A673 (cell line): Measurements from ENCODE around the gene GULP1.

Experiments
- EZH2 ChIP-seq: fragments of 200-600 bp; sonication (generic); IDR thresholded peaks from 2 replicates; pipeline ENCODE4 v1.6.1; 2017; ENCODE audit warnings: borderline replicate concordance, low read depth, mild to moderate bottlenecking, mixed read lengths, antibody characterized with exemption, low read length; ENCODE audit not compliant: poor library complexity, severe bottlenecking
- TF ChIP-seq, protein P1 (sequence below): fragments of 300-800, 200-600 bp; sonication (generic); conservative IDR thresholded peaks from 2 replicates; pipeline ENCODE4 v1.5.1; 2017; ENCODE audit warnings: low read depth, mild to moderate bottlenecking, antibody characterized with exemption, low read length, moderate library complexity, mixed read lengths

DNA sequence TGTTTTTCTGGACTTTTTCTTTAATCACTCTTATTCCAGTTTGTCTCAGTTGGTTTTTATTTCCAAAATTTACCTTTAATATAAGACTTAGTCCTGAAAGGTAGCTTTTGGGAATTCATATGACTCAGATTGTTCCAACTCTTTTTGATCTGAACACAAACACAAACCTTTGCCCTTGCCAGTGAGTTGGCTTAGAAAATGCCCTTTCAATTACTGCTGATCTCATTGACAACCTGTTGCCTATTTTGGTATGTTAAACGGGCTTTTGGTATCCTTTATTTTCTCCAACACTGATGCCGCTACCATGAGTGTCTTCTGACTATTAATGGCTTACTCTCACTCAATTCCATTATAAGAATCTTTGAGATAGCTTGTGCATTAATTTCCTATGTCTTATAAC, 143.4 kb downstream of the GULP1 start:
- TF ChIP-seq, protein P1, sequence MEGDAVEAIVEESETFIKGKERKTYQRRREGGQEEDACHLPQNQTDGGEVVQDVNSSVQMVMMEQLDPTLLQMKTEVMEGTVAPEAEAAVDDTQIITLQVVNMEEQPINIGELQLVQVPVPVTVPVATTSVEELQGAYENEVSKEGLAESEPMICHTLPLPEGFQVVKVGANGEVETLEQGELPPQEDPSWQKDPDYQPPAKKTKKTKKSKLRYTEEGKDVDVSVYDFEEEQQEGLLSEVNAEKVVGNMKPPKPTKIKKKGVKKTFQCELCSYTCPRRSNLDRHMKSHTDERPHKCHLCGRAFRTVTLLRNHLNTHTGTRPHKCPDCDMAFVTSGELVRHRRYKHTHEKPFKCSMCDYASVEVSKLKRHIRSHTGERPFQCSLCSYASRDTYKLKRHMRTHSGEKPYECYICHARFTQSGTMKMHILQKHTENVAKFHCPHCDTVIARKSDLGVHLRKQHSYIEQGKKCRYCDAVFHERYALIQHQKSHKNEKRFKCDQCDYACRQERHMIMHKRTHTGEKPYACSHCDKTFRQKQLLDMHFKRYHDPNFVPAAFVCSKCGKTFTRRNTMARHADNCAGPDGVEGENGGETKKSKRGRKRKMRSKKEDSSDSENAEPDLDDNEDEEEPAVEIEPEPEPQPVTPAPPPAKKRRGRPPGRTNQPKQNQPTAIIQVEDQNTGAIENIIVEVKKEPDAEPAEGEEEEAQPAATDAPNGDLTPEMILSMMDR = no peak
- no peak for TF ChIP-seq EZH2
